ES-I3 (cell line): ENCODE measurements around the gene TTYH3.
"Not testable (repeated sequence)": the region's sequence is repeated elsewhere in the genome, so short reads cannot be mapped to it uniquely, and the experiment has no call there.

ENCODE experiments used
- H3K36me3 ChIP-seq: 2 replicates; pipeline ENCODE4 v1.6.1; 2013; ENCODE audit warnings: mild to moderate bottlenecking, low read length, control low read depth, moderate library complexity; ENCODE audit not compliant: insufficient read depth
- H3K4me1 ChIP-seq: 2 replicates; pipeline ENCODE4 v1.6.1; 2013; ENCODE audit warnings: mild to moderate bottlenecking, control low read depth, low read length; ENCODE audit not compliant: insufficient read depth
- H3K9ac ChIP-seq: 2 replicates; pipeline ENCODE4 v1.6.1; 2013; ENCODE audit warnings: low read depth, mild to moderate bottlenecking, low read length, moderate library complexity
- H3K9me3 ChIP-seq: 2 replicates; pipeline ENCODE4 v1.6.1; 2013; ENCODE audit warnings: mild to moderate bottlenecking, low read length, moderate library complexity; ENCODE audit not compliant: control insufficient read depth, insufficient read depth

Gene TTYH3

GRCh38 chr7:2607923-2608904, 23.6 kb upstream of the TTYH3 start:
- Histone ChIP-seq H3K9me3 (no peaks in the 10 kb centered on the region), H3K36me3 (no peaks in the 10 kb centered on the region), H3K4me1 (peaks cover 8% of the 10 kb centered on the region), H3K9ac (no peak overlapping the region)

DNA sequence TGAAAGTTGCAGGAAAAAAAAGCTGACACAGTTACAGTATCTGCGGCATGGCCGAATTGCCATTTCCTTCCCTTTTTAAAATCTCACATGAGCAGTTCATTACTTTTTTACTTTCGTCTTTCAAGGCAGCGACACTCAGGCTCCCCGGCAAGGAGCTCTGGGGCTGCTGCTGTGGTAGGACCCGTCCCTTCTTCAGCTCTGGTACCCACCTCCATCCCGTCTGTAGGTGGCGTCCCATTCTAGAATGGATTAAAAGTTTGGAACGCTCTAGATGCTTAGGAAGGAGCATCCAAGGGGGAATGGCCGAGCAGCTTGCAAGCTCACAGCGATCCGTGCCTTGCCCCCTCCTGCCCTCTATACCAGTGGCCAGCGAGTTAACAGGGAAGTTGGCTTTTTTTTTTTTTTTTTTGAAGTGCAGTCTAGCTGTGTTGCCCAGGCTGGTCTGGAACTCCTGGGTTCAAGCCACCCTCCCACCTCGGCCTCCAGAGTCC, 22.8 kb upstream of the TTYH3 start:
- no peaks in the 10 kb centered on the region for H3K36me3 ChIP-seq
- H3K9me3 ChIP-seq = no peaks in the 10 kb centered on the region
- peaks cover 8% of the 10 kb centered on the region for H3K4me1 ChIP-seq
- H3K9ac ChIP-seq = no peak overlapping the region

DNA sequence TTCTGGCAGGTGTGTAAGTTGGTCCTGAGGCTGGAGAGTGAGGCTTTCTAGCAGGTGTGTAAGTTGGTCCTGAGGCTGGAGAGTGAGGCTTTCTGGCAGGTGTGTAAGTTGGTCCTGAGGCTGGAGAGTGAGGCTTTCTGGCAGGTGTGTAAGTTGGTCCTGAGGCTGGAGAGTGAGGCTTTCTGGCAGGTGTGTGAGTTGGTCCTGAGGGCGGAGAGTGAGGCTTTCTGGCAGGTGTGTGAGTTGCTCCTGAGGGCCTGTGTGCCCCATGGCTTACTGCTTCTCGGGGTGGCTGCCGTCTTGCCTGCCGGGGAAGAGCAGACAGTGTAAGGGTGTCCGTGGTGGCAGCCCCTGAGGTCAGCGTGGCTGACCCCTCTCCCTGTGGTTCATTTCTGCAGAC, 22.1 kb upstream of the TTYH3 start:
- H3K9me3 ChIP-seq, H3K9ac ChIP-seq, H3K4me1 ChIP-seq, H3K36me3 ChIP-seq: not testable (repeated sequence)

DNA sequence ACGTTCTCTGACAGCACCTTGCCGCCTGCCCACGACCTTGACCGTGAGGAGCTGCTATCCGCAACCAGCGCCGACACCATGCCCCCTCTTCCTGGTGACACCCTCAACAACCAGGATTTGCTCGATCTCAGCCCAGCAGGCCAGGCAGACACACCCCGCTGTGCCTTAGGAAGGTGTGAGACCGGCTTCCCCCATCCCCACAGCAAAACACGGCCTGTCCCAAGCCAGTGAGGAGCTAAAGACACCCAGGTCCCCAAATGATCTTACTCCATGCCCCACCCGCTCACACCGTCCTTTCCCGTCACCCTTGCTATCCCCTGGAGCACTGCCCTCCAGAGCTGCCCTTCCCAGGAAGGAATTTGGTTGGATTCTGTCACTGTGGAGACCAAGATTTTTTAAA, 21.3 kb upstream of the TTYH3 start:
- H3K9ac ChIP-seq = no peak overlapping the region
- peaks cover 8% of the 10 kb centered on the region for H3K4me1 ChIP-seq
- H3K36me3 ChIP-seq = no peaks in the 10 kb centered on the region
- H3K9me3 ChIP-seq = no peaks in the 10 kb centered on the region

GRCh38 chr7:2610898-2611297, 20.9 kb upstream of the TTYH3 start:
- Histone ChIP-seq H3K9me3 (no peaks in the 10 kb centered on the region), H3K9ac (no peak overlapping the region), H3K4me1 (peaks cover 8% of the 10 kb centered on the region), H3K36me3 (no peaks in the 10 kb centered on the region)

DNA sequence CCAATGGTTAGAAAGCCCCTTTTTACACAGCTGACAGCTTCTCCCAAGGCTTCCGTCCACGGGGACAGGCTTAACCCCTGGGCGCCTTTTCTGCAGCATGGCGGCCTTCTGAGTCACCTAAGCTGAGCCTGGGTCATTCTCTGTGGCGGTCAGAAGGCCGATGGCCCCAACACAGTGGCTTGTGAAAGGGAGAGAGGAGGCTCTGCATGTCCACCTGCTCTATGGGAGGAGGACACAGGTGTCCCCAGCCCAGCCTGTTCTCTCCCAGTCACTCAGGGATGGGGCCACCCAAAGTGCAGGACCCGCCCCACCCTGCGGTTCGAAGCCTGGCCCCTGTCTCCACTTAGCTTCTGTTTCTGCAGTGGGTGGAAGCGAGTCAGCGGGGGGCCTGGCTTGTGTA, 20.4 kb upstream of the TTYH3 start:
- H3K9me3 ChIP-seq = no peaks in the 10 kb centered on the region
- no peak overlapping the region for H3K9ac ChIP-seq
- peaks cover 8% of the 10 kb centered on the region for H3K4me1 ChIP-seq
- H3K36me3 ChIP-seq = no peaks in the 10 kb centered on the region

DNA sequence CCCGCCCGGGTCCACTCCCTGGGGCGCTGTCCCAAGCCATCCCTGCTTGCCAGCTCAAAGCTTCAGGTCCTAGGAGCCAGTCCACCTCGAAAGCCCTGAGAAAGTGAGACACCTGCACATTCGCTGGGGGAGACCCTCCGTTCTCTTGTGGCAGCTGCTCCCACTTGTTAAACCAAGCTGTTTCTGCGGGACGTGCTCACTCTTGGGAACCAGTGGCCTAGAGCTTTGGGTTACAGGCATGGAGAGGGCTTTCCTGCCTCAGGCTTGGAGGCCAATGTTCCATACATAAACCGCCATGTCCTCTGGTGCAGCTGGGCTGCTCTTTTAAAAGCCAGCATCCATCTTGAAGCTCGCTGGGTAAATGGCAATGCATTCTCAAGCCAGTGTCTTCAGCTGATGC, 19.9 kb upstream of the TTYH3 start:
- no peaks in the 10 kb centered on the region for H3K36me3 ChIP-seq
- no peak overlapping the region for H3K9ac ChIP-seq
- H3K4me1 ChIP-seq = peaks cover 8% of the 10 kb centered on the region

DNA sequence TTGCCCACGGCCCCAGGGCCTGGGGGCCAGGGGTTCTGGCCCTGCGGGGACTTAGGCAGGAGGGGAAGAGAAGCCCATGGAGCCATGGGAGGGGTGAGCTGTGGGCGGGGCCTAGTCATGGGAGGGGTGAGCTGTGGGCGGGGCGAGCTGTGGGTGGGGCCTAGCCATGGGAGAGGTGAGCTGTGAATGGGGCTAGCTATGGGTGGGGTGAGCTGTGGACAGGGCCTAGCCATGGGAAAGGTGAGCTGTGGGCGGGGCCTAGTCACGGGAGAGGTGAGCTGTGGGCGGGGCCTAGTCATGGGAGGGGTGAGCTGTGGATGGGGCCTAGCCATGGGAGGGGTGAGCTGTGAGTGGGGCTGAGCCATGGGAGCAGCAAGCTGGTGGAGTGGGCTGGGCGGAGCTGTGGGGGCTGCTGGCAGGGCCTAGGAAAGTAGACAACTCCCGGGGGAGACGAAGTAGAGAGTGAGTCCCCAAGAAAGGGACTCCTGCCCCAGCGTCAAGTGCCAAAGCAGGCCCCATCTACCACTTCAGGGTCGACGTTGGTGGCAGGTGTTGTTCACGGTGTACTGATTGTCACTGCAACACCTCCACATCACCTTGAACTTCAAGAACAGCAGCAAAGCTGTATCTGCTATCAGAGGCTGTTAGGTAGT, 19.2 kb upstream of the TTYH3 start:
- Histone ChIP-seq H3K9ac (no peak overlapping the region), H3K4me1 (peaks cover 10% of the 10 kb centered on the region), H3K36me3 (no peaks in the 10 kb centered on the region)

More for the DNA sequence above, 19.9 kb upstream of the TTYH3 start:
- H3K9me3 ChIP-seq = no peaks in the 10 kb centered on the region

DNA sequence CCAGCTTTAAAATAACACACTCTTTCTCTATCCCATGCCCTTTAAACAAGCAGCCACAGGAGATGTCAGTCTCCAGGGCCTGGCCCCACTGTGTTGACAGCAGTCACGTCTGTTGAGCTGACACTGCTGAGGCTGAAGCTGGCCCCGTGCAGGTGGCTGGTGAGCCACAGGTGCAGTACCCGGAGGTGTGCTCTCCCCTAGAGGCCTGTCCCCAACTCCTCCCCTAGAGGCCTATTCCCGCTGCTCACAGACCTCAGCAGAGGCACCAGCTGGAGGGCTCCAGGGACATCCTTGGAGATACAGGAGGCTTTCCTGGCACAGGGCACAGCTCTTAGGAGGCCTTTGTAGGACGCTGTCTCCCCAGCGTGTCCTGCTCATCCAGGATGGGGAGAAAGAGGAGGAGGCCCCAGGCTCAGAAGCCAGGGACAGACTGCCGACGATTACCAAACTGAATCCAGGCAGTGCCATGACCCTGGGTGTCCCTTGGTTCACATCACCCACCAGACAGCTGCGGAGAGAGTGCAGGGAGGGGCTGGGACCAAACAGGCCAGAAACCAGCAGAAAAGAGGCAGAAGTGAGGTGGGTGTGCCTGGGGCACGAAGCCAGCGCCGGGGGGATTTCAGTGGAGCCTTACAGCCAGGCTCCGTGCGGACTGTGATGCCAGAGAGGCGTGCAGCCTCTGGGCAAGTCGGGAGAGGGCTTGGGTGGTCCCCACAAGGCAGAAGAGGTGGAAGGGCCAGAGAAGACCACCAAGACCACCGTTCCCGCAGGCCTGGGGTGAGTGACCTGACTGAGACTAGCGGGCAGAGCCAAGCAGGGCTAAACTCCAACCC, 18.5 kb upstream of the TTYH3 start:
- Histone ChIP-seq H3K4me1 (peaks cover 11% of the 10 kb centered on the region), H3K9ac (no peak overlapping the region), H3K36me3 (no peaks in the 10 kb centered on the region), H3K9me3 (no peaks in the 10 kb centered on the region)

More for the DNA sequence above, 19.2 kb upstream of the TTYH3 start:
- H3K9me3 ChIP-seq = no peaks in the 10 kb centered on the region

- Histone ChIP-seq H3K36me3 (no peaks in the 10 kb centered on the region), H3K9ac (no peak overlapping the region), H3K9me3 (no peaks in the 10 kb centered on the region), H3K4me1 (peaks cover 11% of the 10 kb centered on the region)
These were observed 17.7 kb upstream of the TTYH3 start for GRCh38 chr7:2613931-2614600.

GRCh38 chr7:2614631-2615330, 17.0 kb upstream of the TTYH3 start:
- no peak overlapping the region for H3K9ac ChIP-seq

GRCh38 chr7:2616387-2617324, 15.1 kb upstream of the TTYH3 start:
- Histone ChIP-seq H3K9me3 (no peaks in the 10 kb centered on the region), H3K9ac (no peak overlapping the region), H3K4me1 (peaks cover 19% of the 10 kb centered on the region), H3K36me3 (no peaks in the 10 kb centered on the region)

More at GRCh38 chr7:2614631-2615330, 17.0 kb upstream of the TTYH3 start:
- Histone ChIP-seq H3K4me1 (peaks cover 11% of the 10 kb centered on the region), H3K36me3 (no peaks in the 10 kb centered on the region), H3K9me3 (no peaks in the 10 kb centered on the region)
